WTC11 (cell line): ENCODE data around the gene PATL2.
A peak's percentile ranks its signal among the peaks of the same experiment; 100 is the strongest.

Experiments
- ATF2 ChIP-seq: sonication (generic); formaldehyde crosslinking; IDR thresholded peaks from 2 replicates; pipeline ENCODE4 v1.8.1; 2022; ENCODE audit warnings: low read depth, missing genetic modification reagents, borderline replicate concordance
- ESRRA ChIP-seq: sonication (generic); formaldehyde crosslinking; IDR thresholded peaks from 2 replicates; pipeline ENCODE4 v1.8.1; 2022; ENCODE audit warnings: mild to moderate bottlenecking, missing genetic modification reagents, borderline replicate concordance
- MAX ChIP-seq: sonication (generic); formaldehyde crosslinking; IDR thresholded peaks from 2 replicates; pipeline ENCODE4 v1.8.0; 2022; ENCODE audit warnings: mild to moderate bottlenecking, missing genetic modification reagents
- TCF7 ChIP-seq: sonication (generic); formaldehyde crosslinking; IDR thresholded peaks from 2 replicates; pipeline ENCODE4 v1.8.0; 2022; ENCODE audit warnings: mild to moderate bottlenecking, low read depth, missing genetic modification reagents, moderate library complexity
- TF ChIP-seq, protein P1 (sequence below): fragments of 200-600 bp; IDR thresholded peaks from 2 replicates; pipeline ENCODE4 v1.8.0; 2022; ENCODE audit warnings: antibody characterized with exemption
- TF ChIP-seq, protein P2 (sequence below): sonication (generic); formaldehyde crosslinking; IDR thresholded peaks from 2 replicates; pipeline ENCODE4 v1.8.1; 2023; ENCODE audit warnings: mild to moderate bottlenecking, missing genetic modification reagents, moderate library complexity
- TF ChIP-seq, protein P3 (sequence below): sonication (generic); formaldehyde crosslinking; IDR thresholded peaks from 2 replicates; pipeline ENCODE4 v1.8.1; 2022; ENCODE audit warnings: missing genetic modification reagents, borderline replicate concordance

DNA sequence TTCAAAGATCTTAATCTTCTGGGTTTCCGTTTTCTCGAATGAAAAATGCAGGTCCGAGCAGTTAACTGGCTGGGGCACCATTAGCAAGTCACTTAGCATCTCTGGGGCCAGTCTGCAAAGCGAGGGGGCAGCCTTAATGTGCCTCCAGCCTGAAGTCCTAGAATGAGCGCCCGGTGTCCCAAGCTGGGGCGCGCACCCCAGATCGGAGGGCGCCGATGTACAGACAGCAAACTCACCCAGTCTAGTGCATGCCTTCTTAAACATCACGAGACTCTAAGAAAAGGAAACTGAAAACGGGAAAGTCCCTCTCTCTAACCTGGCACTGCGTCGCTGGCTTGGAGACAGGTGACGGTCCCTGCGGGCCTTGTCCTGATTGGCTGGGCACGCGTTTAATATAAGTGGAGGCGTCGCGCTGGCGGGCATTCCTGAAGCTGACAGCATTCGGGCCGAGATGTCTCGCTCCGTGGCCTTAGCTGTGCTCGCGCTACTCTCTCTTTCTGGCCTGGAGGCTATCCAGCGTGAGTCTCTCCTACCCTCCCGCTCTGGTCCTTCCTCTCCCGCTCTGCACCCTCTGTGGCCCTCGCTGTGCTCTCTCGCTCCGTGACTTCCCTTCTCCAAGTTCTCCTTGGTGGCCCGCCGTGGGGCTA lies at the start of gene PATL2, which contains the start of gene B2M:
- TF ChIP-seq, protein P1, sequence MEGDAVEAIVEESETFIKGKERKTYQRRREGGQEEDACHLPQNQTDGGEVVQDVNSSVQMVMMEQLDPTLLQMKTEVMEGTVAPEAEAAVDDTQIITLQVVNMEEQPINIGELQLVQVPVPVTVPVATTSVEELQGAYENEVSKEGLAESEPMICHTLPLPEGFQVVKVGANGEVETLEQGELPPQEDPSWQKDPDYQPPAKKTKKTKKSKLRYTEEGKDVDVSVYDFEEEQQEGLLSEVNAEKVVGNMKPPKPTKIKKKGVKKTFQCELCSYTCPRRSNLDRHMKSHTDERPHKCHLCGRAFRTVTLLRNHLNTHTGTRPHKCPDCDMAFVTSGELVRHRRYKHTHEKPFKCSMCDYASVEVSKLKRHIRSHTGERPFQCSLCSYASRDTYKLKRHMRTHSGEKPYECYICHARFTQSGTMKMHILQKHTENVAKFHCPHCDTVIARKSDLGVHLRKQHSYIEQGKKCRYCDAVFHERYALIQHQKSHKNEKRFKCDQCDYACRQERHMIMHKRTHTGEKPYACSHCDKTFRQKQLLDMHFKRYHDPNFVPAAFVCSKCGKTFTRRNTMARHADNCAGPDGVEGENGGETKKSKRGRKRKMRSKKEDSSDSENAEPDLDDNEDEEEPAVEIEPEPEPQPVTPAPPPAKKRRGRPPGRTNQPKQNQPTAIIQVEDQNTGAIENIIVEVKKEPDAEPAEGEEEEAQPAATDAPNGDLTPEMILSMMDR, result no peak
- TF ChIP-seq, protein P2, sequence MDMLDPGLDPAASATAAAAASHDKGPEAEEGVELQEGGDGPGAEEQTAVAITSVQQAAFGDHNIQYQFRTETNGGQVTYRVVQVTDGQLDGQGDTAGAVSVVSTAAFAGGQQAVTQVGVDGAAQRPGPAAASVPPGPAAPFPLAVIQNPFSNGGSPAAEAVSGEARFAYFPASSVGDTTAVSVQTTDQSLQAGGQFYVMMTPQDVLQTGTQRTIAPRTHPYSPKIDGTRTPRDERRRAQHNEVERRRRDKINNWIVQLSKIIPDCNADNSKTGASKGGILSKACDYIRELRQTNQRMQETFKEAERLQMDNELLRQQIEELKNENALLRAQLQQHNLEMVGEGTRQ (CRISPR knock-in tag), result no peak
- TF ChIP-seq ESRRA (CRISPR knock-in tag), result no peak
- TF ChIP-seq, protein P3, sequence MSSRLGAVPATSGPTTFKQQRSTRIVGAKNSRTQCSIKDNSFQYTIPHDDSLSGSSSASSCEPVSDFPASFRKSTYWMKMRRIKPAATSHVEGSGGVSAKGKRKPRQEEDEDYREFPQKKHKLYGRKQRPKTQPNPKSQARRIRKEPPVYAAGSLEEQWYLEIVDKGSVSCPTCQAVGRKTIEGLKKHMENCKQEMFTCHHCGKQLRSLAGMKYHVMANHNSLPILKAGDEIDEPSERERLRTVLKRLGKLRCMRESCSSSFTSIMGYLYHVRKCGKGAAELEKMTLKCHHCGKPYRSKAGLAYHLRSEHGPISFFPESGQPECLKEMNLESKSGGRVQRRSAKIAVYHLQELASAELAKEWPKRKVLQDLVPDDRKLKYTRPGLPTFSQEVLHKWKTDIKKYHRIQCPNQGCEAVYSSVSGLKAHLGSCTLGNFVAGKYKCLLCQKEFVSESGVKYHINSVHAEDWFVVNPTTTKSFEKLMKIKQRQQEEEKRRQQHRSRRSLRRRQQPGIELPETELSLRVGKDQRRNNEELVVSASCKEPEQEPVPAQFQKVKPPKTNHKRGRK (CRISPR knock-in tag), result no peak
- TF ChIP-seq ATF2 (CRISPR knock-in tag), result no peak
- peak; percentile 39 for TF ChIP-seq MAX
- TF ChIP-seq TCF7, result no peak
